Endothelial cell of umbilical vein (primary cell): ENCODE data around the gene CEP170. TPM values are rescaled to one million over a fixed set of nuclear protein-coding genes. Genes with fewer than 3 reads are reported as not detected.

Experiments used
- BruUV-seq: library from RNA; stranded (reverse); fragments of 400-500 nt; replicated peaks from 2 replicates; lab custom pipeline; 2021; lab: Mats Ljungman, UMichigan
- CTCF ChIA-PET: fragments of 300-600, 350-600 bp; sonication (Branson Sonifier 250); formaldehyde crosslinking; loops from one replicate; lab custom pipeline; 2021; ENCODE audit warnings: antibody characterized with exemption, inconsistent platforms; lab: Charles Lee
- POLR2A ChIA-PET: fragments of 300-600, 350-600 bp; sonication (Branson Sonifier 250); formaldehyde crosslinking; loops from one replicate; lab custom pipeline; 2021; ENCODE audit warnings: antibody characterized with exemption, inconsistent platforms; lab: Charles Lee
- DNase-seq: peaks from one replicate; pipeline ENCODE4 v3.0.0-alpha.2; 2011; ENCODE audit warnings: low read depth, low spot score
- FAIRE-seq: peaks from 2 replicates; lab custom pipeline; 2011; peaks lifted over from hg19 to GRCh38; lab: Jason Lieb, UNC
- H2AFZ ChIP-seq: 2 replicates; pipeline ENCODE4 v1.6.0; 2012; ENCODE audit warnings: low read depth, low read length, control low read depth, inconsistent platforms
- H3K27ac ChIP-seq: 2 replicates; pipeline ENCODE4 v1.5.1; 2011; ENCODE audit warnings: low read depth, mild to moderate bottlenecking, control low read depth, low read length, moderate library complexity; ENCODE audit not compliant: insufficient read depth
- H3K27me3 ChIP-seq, 2 experiments: 2 replicates each; pipeline versions ENCODE4 v1.6.0 to v1.6.1; 2011; ENCODE audit warnings: low read length in 2 of 2, mixed read lengths in 1 of 2; ENCODE audit not compliant: control insufficient read depth in 2 of 2, insufficient read depth in 2 of 2
- H3K36me3 ChIP-seq, 2 experiments: 2 replicates in 1 of 2; 3 replicates in 1 of 2; pipeline ENCODE4 v1.5.1; 2011; ENCODE audit warnings: low read length in 2 of 2, mild to moderate bottlenecking in 1 of 2, moderate library complexity in 1 of 2; ENCODE audit not compliant: control insufficient read depth in 2 of 2, insufficient read depth in 2 of 2; ENCODE audit errors: extremely low read depth in 1 of 2
- H3K4me1 ChIP-seq: 3 replicates; pipeline ENCODE4 v1.5.1; 2011; ENCODE audit warnings: mild to moderate bottlenecking, low read length; ENCODE audit not compliant: control insufficient read depth, insufficient read depth; ENCODE audit errors: extremely low read depth
- H3K4me2 ChIP-seq: 2 replicates; pipeline ENCODE4 v1.6.1; 2011; ENCODE audit warnings: low read length, control low read depth, mixed read lengths; ENCODE audit not compliant: insufficient read depth
- H3K4me3 ChIP-seq, 3 experiments: fragments of 200-600 bp in 1 of 3; sonication (generic), shearing (Covaris generic) in 1 of 3; replicated peaks in 1 of 3; 2 replicates each; pipeline ENCODE4 v1.5.1; 2011 to 2016; ENCODE audit warnings: control low read depth in 3 of 3, low read length in 3 of 3, mild to moderate bottlenecking in 2 of 3, inconsistent platforms in 1 of 3, low read depth in 1 of 3, moderate library complexity in 1 of 3; ENCODE audit not compliant: insufficient read depth in 1 of 3
- H3K79me2 ChIP-seq: 2 replicates; pipeline ENCODE4 v1.6.0; 2012; ENCODE audit warnings: low read length, inconsistent platforms; ENCODE audit not compliant: control insufficient read depth, insufficient read depth
- H3K9ac ChIP-seq: replicated peaks from 2 replicates; pipeline ENCODE3; 2011; ENCODE audit warnings: low read length, control low read depth; ENCODE audit not compliant: insufficient read depth; ENCODE audit errors: extremely low read depth
- H3K9me1 ChIP-seq: replicated peaks from 3 replicates; pipeline ENCODE4 v1.6.0; 2011; ENCODE audit warnings: mild to moderate bottlenecking, low read length; ENCODE audit not compliant: control insufficient read depth, insufficient read depth; ENCODE audit errors: extremely low read depth
- H3K9me3 ChIP-seq: replicated peaks from 2 replicates; pipeline ENCODE4 v1.5.1; 2012; ENCODE audit warnings: low read length, inconsistent platforms; ENCODE audit not compliant: control insufficient read depth, insufficient read depth
- H4K20me1 ChIP-seq: replicated peaks from 2 replicates; pipeline ENCODE3; 2011; ENCODE audit warnings: mild to moderate bottlenecking, low read length; ENCODE audit not compliant: control insufficient read depth, insufficient read depth; ENCODE audit errors: extremely low read depth
- CTCF ChIP-seq, 2 donors: IDR thresholded peaks; 1 replicate in 1 of 2; 2 replicates in 1 of 2; pipeline ENCODE4 v1.5.1; 2011; ENCODE audit warnings: low read length in 2 of 2, mild to moderate bottlenecking in 2 of 2, moderate library complexity in 2 of 2, control low read depth in 1 of 2, inconsistent platforms in 1 of 2, low read depth in 1 of 2; ENCODE audit not compliant: insufficient read depth in 1 of 2; ENCODE audit errors: extremely low read depth in 1 of 2
- EZH2 ChIP-seq: IDR thresholded peaks from 2 replicates; pipeline ENCODE4 v1.6.1; 2012; ENCODE audit warnings: borderline replicate concordance, low read depth, mild to moderate bottlenecking, moderate library complexity, low read length, inconsistent platforms; ENCODE audit not compliant: severe bottlenecking
- FOS ChIP-seq: IDR thresholded peaks from 2 replicates; pipeline ENCODE4 v1.6.1; 2011; ENCODE audit warnings: mild to moderate bottlenecking, low read length, moderate library complexity, borderline replicate concordance; ENCODE audit not compliant: insufficient read depth
- GATA2 ChIP-seq: IDR thresholded peaks from 2 replicates; pipeline ENCODE4 v1.7.0; 2011; ENCODE audit warnings: low read depth, mild to moderate bottlenecking, moderate library complexity, mixed read lengths, low read length; ENCODE audit not compliant: insufficient read length, insufficient read depth
- JUN ChIP-seq: IDR thresholded peaks from 2 replicates; pipeline ENCODE4 v1.6.1; 2011; ENCODE audit warnings: borderline replicate concordance, low read depth; ENCODE audit not compliant: insufficient read length, insufficient read depth
- MAX ChIP-seq: IDR thresholded peaks from 2 replicates; pipeline ENCODE4 v1.6.1; 2011; ENCODE audit not compliant: insufficient read depth, insufficient read length
- MYC ChIP-seq: IDR thresholded peaks from one replicate; pipeline ENCODE4 v1.6.1; 2011; ENCODE audit warnings: mild to moderate bottlenecking, low read depth, low read length
- POLR2A ChIP-seq: IDR thresholded peaks from 2 replicates; pipeline ENCODE4 v1.6.1; 2012; ENCODE audit warnings: low read depth, mild to moderate bottlenecking, control low read depth, low read length
- POLR2AphosphoS5 ChIP-seq: IDR thresholded peaks from 2 replicates; pipeline ENCODE4 v1.6.1; 2012; ENCODE audit warnings: low read depth, mild to moderate bottlenecking, control low read depth, low read length, moderate library complexity; ENCODE audit not compliant: insufficient read depth
- dilution Hi-C: fragments of 300-500 bp; cut with MboI; formaldehyde crosslinking; loops from one replicate; pipeline ENCODE4 v1.15.0; 2019; ENCODE audit warnings: low sequenced_read_pairs; ENCODE audit not compliant: extremely low pct_ligation_motif_present
- intact Hi-C: fragments of 100-400 bp; cut with micrococcal nuclease; formaldehyde crosslinking; loops from one replicate; pipeline ENCODE4 v1.10.0; 2022
- polyA plus RNA-seq, 4 experiments: library from polyadenylated mRNA; depleted of rRNA in 3 of 4; stranded (reverse) in 3 of 4; unstranded in 1 of 4; fragments of >200 nt; gene quantifications; 2 replicates each; pipeline versions ENCODE4 v1.2.1 to v1.2.3, GENCODE V29; 2011 to 2012; ENCODE audit warnings: missing spikeins in 1 of 4
- total RNA-seq: library from RNA; stranded (reverse); gene quantifications from 2 replicates; pipeline ENCODE4 v1.2.3, GENCODE V29; 2021

The CEP170 gene
- total and polyA plus RNA-seq, 2 donors (not counting 3 experiments of a cell fraction or from before 2014, with no cell fraction given): 49.6 to 225 TPM

- peaks cover 41% of the 10 kb centered on the region for H3K79me2 ChIP-seq
- TF ChIP-seq MAX: no peak
Measured at GRCh38 chr1:243267471-243267880, 12.4 kb upstream of the CEP170 start.

GRCh38 chr1:243266231-243266630 lies 11.2 kb upstream of the CEP170 start:
- TF ChIP-seq CTCF (IDR thresholded peaks at IDR 0.05; ENCODE audit: extremely low read depth in 1 of 2, insufficient read depth in 1 of 2, low read depth in 1 of 2, low read length in 2 of 2) (no peak), JUN (no peak), POLR2AphosphoS5 (no peak), FOS (no peak), MYC (no peak), EZH2 (no peak), GATA2 (no peak), POLR2A (no peak), MAX (no peak)
- Histone ChIP-seq H2AFZ (no peak overlapping the region), H3K79me2 (peaks cover 46% of the 10 kb centered on the region), H3K4me2 (no peak overlapping the region), H3K4me3 (no peak overlapping the region), H3K27me3 (no peaks in the 10 kb centered on the region), H3K9me3 (no peaks in the 10 kb centered on the region), H3K27ac (peak overlapping the region; percentile 39), H3K36me3 (no peaks in the 10 kb centered on the region), H3K9me1 (no peaks in the 10 kb centered on the region), H4K20me1 (no peaks in the 10 kb centered on the region), H3K4me1 (peaks cover 77% of the 10 kb centered on the region), H3K9ac (no peak overlapping the region)
- ChIA-PET POLR2A (no interaction called here), CTCF (no interaction called here)
- no peak for FAIRE-seq
- BruUV-seq: no TSS peak
- DNase-seq: no peak
- intact Hi-C loops (no loop called here), dilution Hi-C loops (no loop called here)

More at GRCh38 chr1:243267471-243267880, 12.4 kb upstream of the CEP170 start:
- Histone ChIP-seq H3K27ac (peak overlapping the region; percentile 93), H3K36me3 (no peaks in the 10 kb centered on the region), H3K9ac (peak overlapping the region; percentile 80), H3K4me2 (peak overlapping the region; percentile 86), H3K9me1 (no peaks in the 10 kb centered on the region), H4K20me1 (no peaks in the 10 kb centered on the region), H3K9me3 (no peaks in the 10 kb centered on the region), H3K4me3 (no peak overlapping the region), H2AFZ (no peak overlapping the region), H3K27me3 (no peaks in the 10 kb centered on the region), H3K4me1 (peaks cover 76% of the 10 kb centered on the region)
- POLR2A ChIA-PET: no interaction called here
- CTCF ChIA-PET: no interaction called here
- DNase-seq (no peak), FAIRE-seq (no peak)
- no TSS peak for BruUV-seq
- dilution Hi-C loops (no loop called here), intact Hi-C loops (no loop called here)
